Subcutaneous abdominal adipose tissue (tissue), 5 donors: Measurements from ENCODE around the gene RNF220.

ENCODE experiments used
- H3K27ac ChIP-seq: one replicate; pipeline ENCODE4 v1.7.0; 2013; ENCODE audit warnings: low read depth, mild to moderate bottlenecking, inconsistent platforms, low read length, moderate library complexity
- H3K27me3 ChIP-seq, 5 donors: one replicate each; pipeline ENCODE4 v1.7.0; 2013; ENCODE audit warnings: low read length in 5 of 5, inconsistent platforms in 1 of 5; ENCODE audit not compliant: control insufficient read depth in 5 of 5, insufficient read depth in 4 of 5
- H3K36me3 ChIP-seq, 5 donors: one replicate each; pipeline ENCODE4 v1.7.0; 2013; ENCODE audit warnings: low read length in 5 of 5; ENCODE audit not compliant: control insufficient read depth in 5 of 5, insufficient read depth in 5 of 5
- H3K4me1 ChIP-seq, 5 donors: one replicate each; pipeline ENCODE4 v1.7.0; 2013; ENCODE audit warnings: low read length in 5 of 5, mild to moderate bottlenecking in 3 of 5, moderate library complexity in 1 of 5; ENCODE audit not compliant: control insufficient read depth in 5 of 5, insufficient read depth in 5 of 5
- H3K4me3 ChIP-seq, 5 donors: one replicate each; pipeline ENCODE4 v1.7.0; 2013; ENCODE audit warnings: low read length in 5 of 5, low read depth in 1 of 5
- H3K9ac ChIP-seq, 5 donors: one replicate each; pipeline ENCODE4 v1.7.0; 2013; ENCODE audit warnings: low read length in 5 of 5, mild to moderate bottlenecking in 4 of 5, moderate library complexity in 3 of 5
- H3K9me3 ChIP-seq, 5 donors: one replicate each; pipeline ENCODE4 v1.7.0; 2013; ENCODE audit warnings: low read length in 5 of 5; ENCODE audit not compliant: control insufficient read depth in 5 of 5
- donor health status: healthy.
- donor health status: healthy.
- donor health status: healthy.
- donor health status: healthy.
- donor health status: healthy.

Gene RNF220

DNA sequence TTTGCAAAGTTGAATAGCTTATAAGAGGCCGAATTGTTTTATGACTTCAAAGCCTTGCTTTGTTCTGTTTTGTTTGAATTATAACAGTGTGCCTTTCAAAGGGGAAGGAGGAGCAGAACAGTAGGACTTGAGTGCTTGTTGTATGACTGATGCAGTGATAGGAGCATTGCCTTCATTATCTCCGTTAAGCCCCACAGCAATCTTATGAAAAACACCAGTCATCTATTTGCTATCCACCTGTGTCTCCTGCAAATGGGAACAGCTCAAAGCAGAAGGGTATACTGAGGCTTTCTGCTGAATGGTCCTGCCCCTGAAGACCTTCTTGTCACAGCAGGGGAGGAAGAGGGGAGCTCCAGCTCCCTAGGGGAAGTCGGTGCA is 127.5 kb downstream of the RNF220 start:
- no peaks in the 10 kb centered on the region for H3K9me3 ChIP-seq
- no peaks in the 10 kb centered on the region for H3K4me1 ChIP-seq
- H3K4me3 ChIP-seq = no peak overlapping the region
- H3K27ac ChIP-seq = no peak overlapping the region
- H3K27me3 ChIP-seq = peaks cover 0 to 4% (median 0%) of the 10 kb centered on the region in 5 donors
- H3K36me3 ChIP-seq = no peaks in the 10 kb centered on the region
- H3K9ac ChIP-seq = no peak overlapping the region

DNA sequence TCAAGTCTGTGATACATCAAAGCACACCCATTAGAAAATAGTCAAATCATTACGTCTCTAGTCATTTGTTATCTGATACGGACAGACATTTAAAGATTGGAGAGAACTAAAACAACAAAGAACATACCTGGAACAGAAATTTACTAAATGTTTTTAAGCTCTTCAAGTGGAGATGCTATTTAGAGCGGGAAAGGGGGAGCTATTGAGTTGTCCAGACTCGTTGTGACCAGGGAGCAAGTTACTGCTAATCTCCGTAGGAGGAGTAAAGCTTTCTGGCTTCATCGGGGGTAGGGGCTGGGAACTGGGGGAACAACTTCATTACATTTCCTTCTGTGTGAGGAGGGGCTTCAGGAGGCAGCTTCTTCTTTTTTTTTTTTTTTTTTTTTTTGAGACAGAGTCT is 129.7 kb downstream of the RNF220 start:
- H3K4me1 ChIP-seq = no peaks in the 10 kb centered on the region
- H3K9ac ChIP-seq = no peak overlapping the region
- no peaks in the 10 kb centered on the region for H3K36me3 ChIP-seq
- H3K9me3 ChIP-seq = no peaks in the 10 kb centered on the region
- no peak overlapping the region for H3K27ac ChIP-seq
- peaks cover 0 to 4% (median 0%) of the 10 kb centered on the region in 5 donors for H3K27me3 ChIP-seq
- H3K4me3 ChIP-seq = no peak overlapping the region

DNA sequence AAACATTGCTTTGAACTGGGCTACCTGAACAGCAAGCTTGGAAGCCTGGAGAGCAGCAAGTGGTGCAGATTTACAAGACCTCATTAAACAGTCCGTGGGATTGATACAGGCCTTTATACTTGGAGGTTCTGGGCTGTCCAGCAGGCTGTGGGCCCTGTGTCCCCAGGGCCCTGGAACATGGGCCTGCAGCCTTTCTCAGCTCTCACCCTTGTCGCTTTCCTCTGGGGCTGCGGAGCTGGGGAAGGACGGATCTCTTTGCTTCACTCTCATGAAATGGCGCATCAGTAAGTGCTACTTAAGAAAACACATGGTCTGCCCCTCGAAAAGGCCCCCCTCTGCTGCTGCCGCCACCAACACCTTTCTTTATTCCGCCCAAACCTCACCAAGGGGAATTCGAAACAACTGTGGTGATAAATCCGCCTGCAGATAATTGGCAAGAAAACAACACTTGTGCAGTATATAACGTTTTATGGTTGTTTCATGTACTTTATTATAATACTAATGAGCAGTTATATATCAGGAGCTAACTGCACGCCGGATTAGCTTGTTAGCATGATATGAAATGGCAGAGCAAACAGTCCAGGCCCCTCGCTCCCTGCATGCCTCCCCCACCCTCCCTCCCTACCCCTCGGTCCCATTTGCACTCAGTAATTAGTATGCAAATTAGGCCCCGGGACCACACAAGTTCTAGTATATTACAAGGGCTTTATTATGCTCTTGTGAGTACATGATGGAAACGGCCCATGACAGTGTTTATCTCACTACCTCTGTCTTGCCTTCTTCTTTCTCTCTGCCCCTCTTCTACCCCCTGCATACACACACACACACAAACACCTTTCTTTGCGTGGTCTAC is 131.5 kb downstream of the RNF220 start:
- peaks cover 0 to 4% (median 0%) of the 10 kb centered on the region in 5 donors for H3K27me3 ChIP-seq
- no peak overlapping the region for H3K9ac ChIP-seq

DNA sequence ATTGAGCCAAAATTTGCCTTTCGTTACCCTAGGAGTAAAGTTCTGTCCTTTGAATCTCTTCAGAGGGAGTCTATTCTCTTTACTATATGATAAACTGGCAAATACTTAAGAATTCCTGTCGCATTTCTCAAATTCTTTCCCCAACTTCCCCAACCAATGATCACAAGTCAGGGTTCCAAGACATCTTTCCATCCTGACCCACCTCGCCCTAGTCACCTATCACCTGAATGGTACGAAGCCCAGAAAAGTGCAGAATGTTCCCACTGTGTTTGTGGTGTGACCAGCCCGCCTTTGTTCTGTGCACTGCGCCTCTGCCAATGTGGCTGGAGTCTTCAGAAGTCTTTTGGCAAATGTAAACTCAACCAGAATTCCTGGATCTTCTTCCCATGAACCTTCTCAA is 132.5 kb downstream of the RNF220 start:
- no peaks in the 10 kb centered on the region for H3K4me1 ChIP-seq
- no peak overlapping the region for H3K9ac ChIP-seq
- H3K9me3 ChIP-seq = no peaks in the 10 kb centered on the region
- no peak overlapping the region for H3K4me3 ChIP-seq
- peaks cover 0 to 12% (median 0%) of the 10 kb centered on the region in 5 donors for H3K27me3 ChIP-seq
- no peak overlapping the region for H3K27ac ChIP-seq
- H3K36me3 ChIP-seq = no peaks in the 10 kb centered on the region

More for the DNA sequence above, 131.5 kb downstream of the RNF220 start:
- Histone ChIP-seq H3K4me1 (no peaks in the 10 kb centered on the region), H3K9me3 (no peaks in the 10 kb centered on the region), H3K4me3 (no peak overlapping the region), H3K27ac (no peak overlapping the region), H3K36me3 (no peaks in the 10 kb centered on the region)

DNA sequence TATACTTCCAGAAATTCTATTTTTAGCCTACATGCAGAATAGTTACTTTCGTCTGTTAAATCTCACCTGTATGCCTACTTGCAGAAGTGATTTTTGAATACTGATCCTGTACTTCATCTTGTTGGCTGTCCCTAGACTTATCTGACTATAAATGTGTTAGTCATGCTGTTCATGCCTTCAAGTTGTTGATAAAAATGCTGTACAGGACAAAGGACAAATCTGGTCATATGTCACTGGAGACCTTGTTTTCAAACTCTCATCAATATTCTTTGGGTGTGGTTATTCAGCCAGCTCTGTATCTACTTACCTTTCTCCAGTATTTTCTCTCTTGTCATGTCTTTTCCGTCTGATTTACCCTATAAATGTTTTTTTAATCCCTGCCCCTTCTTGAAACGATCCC is 132.9 kb downstream of the RNF220 start:
- Histone ChIP-seq H3K9me3 (no peaks in the 10 kb centered on the region), H3K27me3 (peaks cover 0 to 14% (median 0%) of the 10 kb centered on the region in 5 donors), H3K9ac (no peak overlapping the region), H3K36me3 (no peaks in the 10 kb centered on the region), H3K4me3 (no peak overlapping the region), H3K27ac (no peak overlapping the region), H3K4me1 (no peaks in the 10 kb centered on the region)

DNA sequence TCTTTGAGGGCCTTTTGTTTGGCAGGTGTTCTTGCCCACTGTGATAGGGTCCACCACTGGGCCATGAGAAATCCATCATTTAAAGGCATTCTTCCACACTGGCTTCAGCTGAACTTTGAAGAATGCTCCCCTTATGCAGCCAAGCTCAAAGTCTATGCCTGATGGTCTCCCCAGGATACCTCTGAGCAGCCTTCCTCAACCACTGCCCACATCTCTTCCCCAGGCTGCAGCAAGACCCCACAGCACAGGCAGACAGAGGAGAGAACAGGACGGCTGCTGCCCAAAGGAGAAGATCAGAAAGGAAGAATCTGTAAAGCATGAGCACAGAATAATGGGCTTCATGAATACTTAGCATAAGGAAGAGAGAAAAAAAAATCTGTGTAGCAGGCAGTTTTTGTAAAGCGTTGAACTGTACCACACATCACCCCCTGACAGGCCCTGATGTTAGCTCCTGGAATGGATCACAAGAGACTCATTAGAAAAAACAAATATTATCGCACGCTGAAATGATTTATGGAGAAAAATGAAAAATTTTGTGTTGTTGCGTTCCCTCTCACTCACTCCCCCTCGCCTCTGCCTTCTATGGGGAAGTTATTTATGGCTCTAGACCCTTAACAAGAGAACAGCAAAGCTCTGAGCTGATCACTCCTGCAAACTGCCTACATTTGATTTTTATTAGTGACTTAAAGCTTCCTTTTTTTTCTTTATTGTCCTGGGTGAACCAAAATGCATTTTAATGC is 135.1 kb downstream of the RNF220 start:
- Histone ChIP-seq H3K27me3 (peaks cover 7 to 22% (median 17%) of the 10 kb centered on the region in 5 donors), H3K9ac (no peak overlapping the region), H3K27ac (no peak overlapping the region), H3K4me1 (no peaks in the 10 kb centered on the region), H3K9me3 (no peaks in the 10 kb centered on the region), H3K36me3 (no peaks in the 10 kb centered on the region), H3K4me3 (no peak overlapping the region)

DNA sequence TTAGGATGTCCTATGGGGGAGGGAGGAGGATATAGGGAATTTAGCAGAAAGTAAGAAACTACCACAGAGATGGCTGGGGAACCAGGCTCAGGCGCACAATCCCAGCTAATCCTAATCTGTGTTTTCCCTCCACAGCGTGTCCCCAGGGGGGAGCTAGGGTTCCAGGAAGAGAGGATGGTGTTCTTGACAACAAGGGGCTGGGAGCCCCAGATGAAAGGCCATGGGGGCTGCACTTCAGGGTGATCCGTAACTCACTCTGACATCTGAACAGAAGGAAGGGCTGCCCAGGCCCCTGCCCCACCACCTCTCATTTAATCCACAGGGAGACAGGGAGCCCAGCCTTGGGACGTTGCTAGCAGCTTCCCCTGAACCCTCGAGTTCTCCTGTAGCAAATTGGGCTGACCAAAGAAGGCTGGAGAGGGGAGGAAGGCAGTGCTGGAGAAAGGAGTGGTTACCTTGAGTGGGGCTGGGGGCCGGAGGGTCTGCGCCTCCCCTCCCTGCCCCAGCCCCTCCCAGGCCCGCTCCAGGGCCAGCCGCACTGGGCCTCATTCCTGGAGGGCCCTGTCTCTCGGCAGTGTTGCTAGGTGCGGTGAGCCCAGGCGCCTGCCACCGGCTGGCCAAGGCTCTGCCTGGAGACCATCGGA is 137.5 kb downstream of the RNF220 start:
- Histone ChIP-seq H3K4me1 (no peaks in the 10 kb centered on the region), H3K9me3 (no peaks in the 10 kb centered on the region), H3K27ac (no peak overlapping the region), H3K27me3 (peaks cover 7 to 26% (median 18%) of the 10 kb centered on the region in 5 donors), H3K36me3 (no peaks in the 10 kb centered on the region), H3K4me3 (no peak overlapping the region), H3K9ac (no peak overlapping the region)

DNA sequence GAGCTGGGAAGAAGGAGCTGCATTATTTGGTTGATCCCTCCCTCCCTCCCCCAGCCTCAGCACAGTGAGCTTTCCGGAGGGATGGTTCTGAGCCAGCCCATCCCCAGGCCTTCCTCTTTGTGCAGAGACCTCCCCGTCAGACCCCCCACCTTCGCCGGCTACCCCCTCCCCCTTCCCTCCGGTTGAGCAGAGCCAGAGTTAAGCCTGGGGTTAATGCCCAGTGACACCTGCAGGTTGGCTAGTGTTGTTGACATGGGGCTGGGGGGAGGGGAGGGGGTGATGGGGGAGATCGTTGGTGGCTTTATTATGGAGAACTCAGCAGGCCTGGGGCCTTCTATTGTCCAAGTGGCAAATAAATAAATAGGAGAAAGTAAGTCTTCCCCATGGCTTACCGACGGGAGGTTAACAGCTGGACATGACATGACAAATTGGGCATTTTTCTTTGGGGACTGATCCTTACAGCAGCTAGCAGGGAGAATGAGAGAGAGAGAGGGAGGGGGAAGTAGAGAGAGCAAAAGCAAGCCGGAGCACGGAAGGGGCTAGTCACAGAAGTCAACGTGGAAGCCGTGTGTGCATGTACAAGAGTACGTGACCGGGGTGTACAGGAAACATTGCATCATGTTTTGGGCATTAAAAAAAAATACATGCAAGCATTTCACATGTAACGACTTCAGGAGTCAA is 138.1 kb downstream of the RNF220 start:
- H3K27me3 ChIP-seq = peaks cover 7 to 26% (median 18%) of the 10 kb centered on the region in 5 donors
- no peaks in the 10 kb centered on the region for H3K36me3 ChIP-seq
- H3K9ac ChIP-seq = no peak overlapping the region
- no peak overlapping the region for H3K4me3 ChIP-seq
- no peaks in the 10 kb centered on the region for H3K4me1 ChIP-seq
- H3K27ac ChIP-seq = no peak overlapping the region
- H3K9me3 ChIP-seq = no peaks in the 10 kb centered on the region

DNA sequence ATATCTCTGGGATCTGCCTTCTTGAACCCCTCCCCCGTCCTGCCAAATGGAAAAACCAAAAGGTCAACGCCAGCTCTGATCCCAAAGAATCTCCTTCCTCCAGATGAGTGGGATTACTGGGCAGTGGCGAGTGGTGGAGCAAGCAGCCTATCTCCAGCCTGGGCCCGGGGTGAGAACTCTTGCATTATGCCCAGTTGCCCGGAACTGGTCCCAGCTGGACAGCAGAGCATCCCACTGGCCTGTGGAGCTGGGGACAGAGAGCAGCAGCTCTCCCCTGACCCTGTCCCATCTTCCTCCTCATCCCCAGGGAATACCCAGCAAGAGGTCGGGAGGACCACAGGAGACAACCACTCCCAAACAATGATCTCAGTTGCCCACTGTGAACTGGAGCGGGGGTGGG is 138.7 kb downstream of the RNF220 start:
- no peak overlapping the region for H3K27ac ChIP-seq
- no peak overlapping the region for H3K9ac ChIP-seq
- H3K4me3 ChIP-seq = no peak overlapping the region
- peaks cover 7 to 26% (median 18%) of the 10 kb centered on the region in 5 donors for H3K27me3 ChIP-seq
- H3K9me3 ChIP-seq = no peaks in the 10 kb centered on the region
- no peaks in the 10 kb centered on the region for H3K36me3 ChIP-seq
- H3K4me1 ChIP-seq = no peaks in the 10 kb centered on the region
